SU-DHL-6 (cell line): ENCODE results near the gene DBF4B.
"Not testable (repeated sequence)": the region's sequence is repeated elsewhere in the genome, so short reads cannot be mapped to it uniquely, and the experiment has no call there.

Source experiments
- H2AFZ ChIP-seq: fragments of 200-600 bp; sonication (generic); 2 replicates; pipeline ENCODE4 v1.6.1; 2014; ENCODE audit warnings: low read depth, mild to moderate bottlenecking, moderate library complexity, mixed read lengths, antibody characterized with exemption, low read length; ENCODE audit not compliant: severe bottlenecking
- H3F3A ChIP-seq: fragments of 200-600 bp; shearing (Covaris generic); 2 replicates; pipeline ENCODE4 v1.6.0; 2016; ENCODE audit warnings: antibody characterized with exemption, mild to moderate bottlenecking; ENCODE audit not compliant: insufficient read depth
- H3K27ac ChIP-seq: fragments of 200-600 bp; sonication (generic); 2 replicates; pipeline ENCODE4 v1.5.1; 2016; ENCODE audit warnings: low read depth, mild to moderate bottlenecking, low read length, moderate library complexity, mixed read lengths
- H3K27me3 ChIP-seq: fragments of 200-600 bp; sonication (generic), shearing (Covaris generic); 2 replicates; pipeline ENCODE4 v1.6.0; 2014; ENCODE audit warnings: mild to moderate bottlenecking, low read length
- H3K36me3 ChIP-seq: fragments of 200-600 bp; sonication (generic); 2 replicates; pipeline ENCODE4 v1.6.1; 2014; ENCODE audit warnings: mild to moderate bottlenecking, low read length, mixed read lengths
- H3K4me2 ChIP-seq: fragments of 300-600, 200-600 bp; shearing (Covaris generic), sonication (generic); 2 replicates; pipeline ENCODE4 v1.6.0; 2014; ENCODE audit warnings: low read length, low read depth, mild to moderate bottlenecking; ENCODE audit not compliant: poor library complexity, severe bottlenecking
- H3K4me3 ChIP-seq: fragments of 200-600 bp; sonication (generic); 2 replicates; pipeline ENCODE4 v1.5.1; 2014; ENCODE audit warnings: antibody characterized with exemption, low read length, mild to moderate bottlenecking, mixed read lengths; ENCODE audit not compliant: insufficient read depth, poor library complexity, severe bottlenecking
- H3K79me2 ChIP-seq: fragments of 200-600 bp; sonication (generic); 2 replicates; pipeline ENCODE4 v1.6.1; 2014; ENCODE audit warnings: mild to moderate bottlenecking, low read length, moderate library complexity; ENCODE audit not compliant: insufficient read depth
- H3K9ac ChIP-seq: fragments of 200-600 bp; sonication (generic); 2 replicates; pipeline ENCODE4 v1.7.0; 2014; ENCODE audit warnings: mild to moderate bottlenecking, low read length
- H3K9me2 ChIP-seq: fragments of 200-600 bp; sonication (generic); replicated peaks from 2 replicates; pipeline ENCODE4 v1.6.1; 2014; ENCODE audit warnings: low read length; ENCODE audit not compliant: insufficient read depth
- H3K9me3 ChIP-seq: fragments of 200-600 bp; sonication (generic); 2 replicates; pipeline ENCODE4 v1.6.1; 2014; ENCODE audit warnings: low read length, mixed read lengths; ENCODE audit not compliant: insufficient read depth
- H4K20me1 ChIP-seq: fragments of 200-600 bp; sonication (generic); 2 replicates; pipeline ENCODE4 v1.6.1; 2014; ENCODE audit warnings: low read depth, mild to moderate bottlenecking, antibody characterized with exemption, low read length, moderate library complexity, mixed read lengths
- EZH2phosphoT487 ChIP-seq: fragments of 200-600 bp; sonication (generic), shearing (Covaris generic); conservative IDR thresholded peaks from 2 replicates; pipeline ENCODE4 v1.6.1; 2018; ENCODE audit warnings: mild to moderate bottlenecking, antibody characterized with exemption, low read length, moderate library complexity, mixed read lengths
- TF ChIP-seq, protein P1 (sequence below): fragments of 200-600 bp; sonication (generic); IDR thresholded peaks from one replicate; pipeline ENCODE4 v1.5.1; 2017; ENCODE audit warnings: antibody characterized with exemption, mild to moderate bottlenecking, low read length, moderate library complexity; ENCODE audit not compliant: insufficient read depth, poor library complexity, severe bottlenecking

The DBF4B gene

DNA sequence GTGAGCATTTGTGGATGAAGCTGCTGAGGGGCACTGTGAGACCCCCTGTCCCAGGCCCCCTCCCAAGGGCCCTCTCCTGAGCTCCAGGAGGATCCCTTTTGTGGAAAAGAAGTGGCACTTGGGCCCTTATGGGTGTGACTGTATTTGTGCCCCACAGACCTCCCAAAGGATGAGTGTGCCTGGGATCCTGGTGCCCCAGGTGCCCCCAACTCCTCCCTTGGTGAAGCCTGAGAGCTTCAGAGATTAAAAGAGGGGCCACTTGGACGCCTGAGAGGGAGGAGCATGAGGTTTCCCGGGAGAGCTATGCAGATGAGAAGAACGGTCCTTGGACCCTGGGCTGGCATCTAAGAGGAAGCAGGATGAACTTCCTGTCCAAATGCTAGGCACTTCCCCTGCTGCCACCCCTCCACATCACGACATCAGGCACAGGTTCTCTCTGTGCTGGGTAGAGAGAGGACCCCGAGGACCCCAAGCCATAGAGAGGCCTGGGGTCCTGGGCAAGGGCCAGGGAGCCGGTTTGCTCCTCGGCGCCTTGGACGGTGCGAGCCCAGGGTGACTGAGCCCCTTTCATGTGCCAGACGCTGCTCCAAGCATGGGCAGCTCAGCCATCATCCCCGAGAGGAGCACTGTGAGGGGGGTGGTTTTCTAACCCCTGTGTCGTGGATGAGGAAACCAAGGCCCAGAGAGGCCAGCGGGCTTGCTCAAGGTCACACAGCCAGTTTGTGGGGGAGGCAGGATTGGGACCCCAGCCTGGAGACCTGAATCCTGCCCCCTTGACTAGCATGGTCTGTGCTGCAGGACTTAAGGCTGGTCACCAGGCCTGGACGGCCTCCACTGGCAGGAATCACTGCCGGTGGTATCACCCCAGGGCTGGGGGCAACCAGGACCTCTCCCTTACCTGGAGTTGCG lies 44.7 kb downstream of the DBF4B start:
- H3K4me3 ChIP-seq = no peak overlapping the region
- no peak overlapping the region for H3K27ac ChIP-seq
- no peak overlapping the region for H3K4me2 ChIP-seq
- H3K79me2 ChIP-seq = no peaks in the 10 kb centered on the region
- no peaks in the 10 kb centered on the region for H3F3A ChIP-seq
- no peaks in the 10 kb centered on the region for H3K27me3 ChIP-seq
- no peaks in the 10 kb centered on the region for H3K9me2 ChIP-seq
- no peaks in the 10 kb centered on the region for H4K20me1 ChIP-seq
- H3K36me3 ChIP-seq = no peaks in the 10 kb centered on the region
- H3K9ac ChIP-seq = no peak overlapping the region
- TF ChIP-seq, protein P1, sequence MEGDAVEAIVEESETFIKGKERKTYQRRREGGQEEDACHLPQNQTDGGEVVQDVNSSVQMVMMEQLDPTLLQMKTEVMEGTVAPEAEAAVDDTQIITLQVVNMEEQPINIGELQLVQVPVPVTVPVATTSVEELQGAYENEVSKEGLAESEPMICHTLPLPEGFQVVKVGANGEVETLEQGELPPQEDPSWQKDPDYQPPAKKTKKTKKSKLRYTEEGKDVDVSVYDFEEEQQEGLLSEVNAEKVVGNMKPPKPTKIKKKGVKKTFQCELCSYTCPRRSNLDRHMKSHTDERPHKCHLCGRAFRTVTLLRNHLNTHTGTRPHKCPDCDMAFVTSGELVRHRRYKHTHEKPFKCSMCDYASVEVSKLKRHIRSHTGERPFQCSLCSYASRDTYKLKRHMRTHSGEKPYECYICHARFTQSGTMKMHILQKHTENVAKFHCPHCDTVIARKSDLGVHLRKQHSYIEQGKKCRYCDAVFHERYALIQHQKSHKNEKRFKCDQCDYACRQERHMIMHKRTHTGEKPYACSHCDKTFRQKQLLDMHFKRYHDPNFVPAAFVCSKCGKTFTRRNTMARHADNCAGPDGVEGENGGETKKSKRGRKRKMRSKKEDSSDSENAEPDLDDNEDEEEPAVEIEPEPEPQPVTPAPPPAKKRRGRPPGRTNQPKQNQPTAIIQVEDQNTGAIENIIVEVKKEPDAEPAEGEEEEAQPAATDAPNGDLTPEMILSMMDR = no peak
- no peak for TF ChIP-seq EZH2phosphoT487
- H3K9me3 ChIP-seq = no peaks in the 10 kb centered on the region
- no peak overlapping the region for H2AFZ ChIP-seq

DNA sequence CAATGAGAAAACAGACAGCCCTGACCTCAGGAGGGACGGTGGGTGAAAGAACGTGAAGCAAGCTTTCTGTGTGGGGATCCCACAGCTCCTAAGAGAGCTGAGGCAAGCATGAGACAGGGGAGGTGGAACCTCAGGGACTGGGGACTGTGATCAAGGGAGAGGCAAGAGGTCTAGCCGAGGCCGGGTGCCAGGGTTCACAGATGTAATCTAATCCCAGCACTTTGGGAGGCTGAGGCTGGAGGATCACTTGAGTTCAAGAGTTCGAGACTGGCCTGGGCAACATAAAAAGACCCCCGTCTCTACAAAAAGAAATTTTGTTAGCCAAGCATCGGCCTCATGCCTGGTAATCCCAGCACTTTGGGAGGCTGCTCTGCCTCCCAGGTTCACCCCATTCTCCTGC lies 45.8 kb downstream of the DBF4B start:
- Histone ChIP-seq H3K9me3 (no peaks in the 10 kb centered on the region), H3K9ac (no peak overlapping the region), H3K27ac (no peak overlapping the region), H3K79me2 (no peaks in the 10 kb centered on the region), H3K36me3 (no peaks in the 10 kb centered on the region), H3F3A (no peaks in the 10 kb centered on the region), H3K27me3 (no peaks in the 10 kb centered on the region), H4K20me1 (no peaks in the 10 kb centered on the region), H2AFZ (no peak overlapping the region), H3K9me2 (no peaks in the 10 kb centered on the region), H3K4me3 (no peak overlapping the region), H3K4me2 (no peak overlapping the region)
- TF ChIP-seq, protein P1 = no peak
- no peak for TF ChIP-seq EZH2phosphoT487

DNA sequence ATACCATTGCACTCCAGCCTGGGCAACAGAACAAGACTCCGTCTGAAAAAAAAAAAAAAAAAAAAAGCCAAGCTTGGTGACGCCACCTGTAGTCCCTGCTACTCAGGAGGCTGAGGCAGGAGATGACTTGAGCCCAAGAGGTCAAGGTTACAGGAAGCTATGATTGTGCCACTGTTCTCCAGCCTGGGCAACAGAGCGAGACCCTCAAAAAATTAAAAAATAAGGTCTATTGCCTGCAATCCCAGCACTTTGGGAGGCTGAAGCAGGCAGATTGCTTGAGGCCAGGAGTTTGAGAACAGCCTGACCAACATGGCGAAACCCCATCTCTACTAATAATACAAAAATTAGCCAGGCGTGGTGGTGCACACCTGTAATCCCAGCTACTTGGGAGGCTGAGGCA lies 46.7 kb downstream of the DBF4B start:
- H3K27me3 ChIP-seq, H3K9ac ChIP-seq, H3K36me3 ChIP-seq, H3K27ac ChIP-seq, H3K79me2 ChIP-seq, H3K9me3 ChIP-seq, H2AFZ ChIP-seq, H3K9me2 ChIP-seq, H3F3A ChIP-seq, H3K4me2 ChIP-seq, H3K4me3 ChIP-seq, H4K20me1 ChIP-seq: not testable (repeated sequence)
